H9 (cell line): ENCODE results near the gene APOH. TPM values are rescaled to one million over a fixed set of nuclear protein-coding genes. Genes with fewer than 3 reads are reported as not detected.

Source experiments
- DNase-seq: peaks from one replicate; pipeline ENCODE4 v3.0.0-alpha.2; 2017
- H2AFZ ChIP-seq: one replicate; pipeline ENCODE4 v1.6.1; 2013; ENCODE audit warnings: mild to moderate bottlenecking, low read length, control low read depth, moderate library complexity
- H2AK5ac ChIP-seq: 2 replicates; pipeline ENCODE4 v1.6.1; 2013; ENCODE audit warnings: low read length, control low read depth, mixed read lengths; ENCODE audit not compliant: insufficient read length
- H2BK120ac ChIP-seq: one replicate; pipeline ENCODE4 v1.6.1; 2013; ENCODE audit warnings: low read depth, mild to moderate bottlenecking, low read length, control low read depth, inconsistent platforms; ENCODE audit not compliant: poor library complexity, severe bottlenecking
- H2BK12ac ChIP-seq: 2 replicates; pipeline ENCODE4 v1.6.1; 2013; ENCODE audit warnings: low read length, control low read depth, mixed read lengths, low read depth; ENCODE audit not compliant: insufficient read length
- H2BK15ac ChIP-seq: 2 replicates; pipeline ENCODE4 v1.6.1; 2013; ENCODE audit warnings: low read depth, low read length, control low read depth
- H2BK20ac ChIP-seq: one replicate; pipeline ENCODE4 v1.6.1; 2013; ENCODE audit warnings: low read depth, mild to moderate bottlenecking, low read length, control low read depth, inconsistent platforms; ENCODE audit not compliant: poor library complexity, severe bottlenecking
- H2BK5ac ChIP-seq: 2 replicates; pipeline ENCODE4 v1.6.1; 2013; ENCODE audit warnings: low read length, control low read depth, mixed read lengths; ENCODE audit not compliant: insufficient read length
- H3K14ac ChIP-seq: 2 replicates; pipeline ENCODE4 v1.6.1; 2013; ENCODE audit warnings: low read length, control low read depth; ENCODE audit not compliant: insufficient read depth
- H3K18ac ChIP-seq: 2 replicates; pipeline ENCODE4 v1.6.1; 2013; ENCODE audit warnings: low read depth, mild to moderate bottlenecking, mixed read lengths, low read length, control low read depth; ENCODE audit not compliant: insufficient read length
- H3K23ac ChIP-seq: 2 replicates; pipeline ENCODE4 v1.6.1; 2013; ENCODE audit warnings: low read length, control low read depth, mixed read lengths, low read depth; ENCODE audit not compliant: insufficient read length
- H3K23me2 ChIP-seq: 2 replicates; pipeline ENCODE4 v1.6.1; 2013; ENCODE audit warnings: low read depth, mild to moderate bottlenecking, mixed read lengths, low read length, control low read depth; ENCODE audit not compliant: insufficient read length, poor library complexity, severe bottlenecking
- H3K27ac ChIP-seq: 2 replicates; pipeline ENCODE4 v1.5.1; 2013; ENCODE audit warnings: low read length, control low read depth, mixed read lengths, low read depth; ENCODE audit not compliant: insufficient read length
- H3K27me3 ChIP-seq: 2 replicates; pipeline ENCODE4 v1.6.1; 2013; ENCODE audit warnings: low read length, control low read depth, inconsistent platforms; ENCODE audit not compliant: insufficient read depth
- H3K4ac ChIP-seq: 2 replicates; pipeline ENCODE4 v1.6.1; 2013; ENCODE audit warnings: low read depth, mild to moderate bottlenecking, control low read depth, inconsistent platforms, low read length, moderate library complexity
- H3K4me1 ChIP-seq: 2 replicates; pipeline ENCODE4 v1.6.1; 2013; ENCODE audit warnings: low read length, control low read depth, inconsistent platforms; ENCODE audit not compliant: insufficient read depth
- H3K4me2 ChIP-seq: 2 replicates; pipeline ENCODE4 v1.6.1; 2013; ENCODE audit warnings: low read length, control low read depth, mixed read lengths; ENCODE audit not compliant: insufficient read length, insufficient read depth
- H3K56ac ChIP-seq: 2 replicates; pipeline ENCODE4 v1.6.1; 2013; ENCODE audit warnings: low read depth, mild to moderate bottlenecking, mixed read lengths, low read length, control low read depth; ENCODE audit not compliant: insufficient read length
- H3K79me1 ChIP-seq: 2 replicates; pipeline ENCODE4 v1.6.1; 2013; ENCODE audit warnings: low read depth, mild to moderate bottlenecking, moderate library complexity, low read length, control low read depth, inconsistent platforms; ENCODE audit not compliant: insufficient read depth, poor library complexity, severe bottlenecking
- H3K79me2 ChIP-seq: 2 replicates; pipeline ENCODE4 v1.6.1; 2013; ENCODE audit warnings: low read length, control low read depth, inconsistent platforms; ENCODE audit not compliant: insufficient read depth
- H3K9ac ChIP-seq: 2 replicates; pipeline ENCODE4 v1.6.1; 2013; ENCODE audit warnings: low read length, control low read depth, mixed read lengths; ENCODE audit not compliant: insufficient read length; ENCODE audit errors: extremely low read depth
- H3K9me3 ChIP-seq: one replicate; pipeline ENCODE4 v1.6.1; 2013; ENCODE audit warnings: low read depth, low read length, inconsistent platforms; ENCODE audit not compliant: control insufficient read depth
- H3T11ph ChIP-seq: one replicate; pipeline ENCODE4 v1.6.1; 2013; ENCODE audit warnings: mild to moderate bottlenecking, low read length, control low read depth, inconsistent platforms
- H4K20me1 ChIP-seq: one replicate; pipeline ENCODE4 v1.6.1; 2013; ENCODE audit not compliant: control insufficient read depth, insufficient read length, insufficient read depth
- H4K5ac ChIP-seq: 2 replicates; pipeline ENCODE4 v1.6.1; 2013; ENCODE audit warnings: low read depth, mild to moderate bottlenecking, mixed read lengths, low read length, control low read depth; ENCODE audit not compliant: insufficient read length
- H4K8ac ChIP-seq: replicated peaks from 2 replicates; pipeline ENCODE4 v1.6.1; 2013; ENCODE audit warnings: low read length, control low read depth, mixed read lengths, low read depth; ENCODE audit not compliant: insufficient read length
- H4K91ac ChIP-seq: 2 replicates; pipeline ENCODE4 v1.6.1; 2013; ENCODE audit warnings: low read depth, mild to moderate bottlenecking, moderate library complexity, mixed read lengths, low read length, control low read depth; ENCODE audit not compliant: insufficient read length
- H3K27ac Mint-ChIP-seq, 3 experiments: 2 replicates in 2 of 3; 3 replicates in 1 of 3; pipeline ENCODE4 v1.8.0; 2020 to 2021; ENCODE audit warnings: mixed read lengths in 3 of 3, mild to moderate bottlenecking in 1 of 3, moderate library complexity in 1 of 3
- H3K27me3 Mint-ChIP-seq: 2 replicates; pipeline ENCODE4 v1.8.0; 2021; ENCODE audit warnings: low read depth, mild to moderate bottlenecking, moderate library complexity, mixed read lengths
- H3K36me3 Mint-ChIP-seq, 3 experiments: 2 replicates in 2 of 3; 3 replicates in 1 of 3; pipeline ENCODE4 v1.8.0; 2020 to 2021; ENCODE audit warnings: low read depth in 3 of 3, mixed read lengths in 3 of 3; ENCODE audit not compliant: insufficient read depth in 1 of 3
- H3K4me1 Mint-ChIP-seq, 2 experiments: 2 replicates each; pipeline ENCODE4 v1.8.0; 2020; ENCODE audit warnings: mixed read lengths in 2 of 2
- H3K4me3 Mint-ChIP-seq, 2 experiments: 2 replicates in 1 of 2; 3 replicates in 1 of 2; pipeline ENCODE4 v1.8.0; 2020 to 2021; ENCODE audit warnings: mild to moderate bottlenecking in 2 of 2, mixed read lengths in 2 of 2, moderate library complexity in 1 of 2
- H3K9me3 Mint-ChIP-seq, 2 experiments: 2 replicates in 1 of 2; 3 replicates in 1 of 2; pipeline ENCODE4 v1.8.0; 2020; ENCODE audit warnings: mild to moderate bottlenecking in 2 of 2, mixed read lengths in 2 of 2, moderate library complexity in 1 of 2
- total RNA-seq: library from RNA; stranded (reverse); gene quantifications from 2 replicates; pipeline ENCODE4 v1.2.1, GENCODE V29; 2021
- TF ChIP-seq, protein P1 (sequence below): fragments of 200-600 bp; sonication (generic); conservative IDR thresholded peaks from 3 replicates; pipeline ENCODE4 v1.8.0; 2021; ENCODE audit warnings: antibody characterized with exemption, mild to moderate bottlenecking

APOH gene
- total RNA-seq, 1 experiment from 2014 or later, result not detected

DNA sequence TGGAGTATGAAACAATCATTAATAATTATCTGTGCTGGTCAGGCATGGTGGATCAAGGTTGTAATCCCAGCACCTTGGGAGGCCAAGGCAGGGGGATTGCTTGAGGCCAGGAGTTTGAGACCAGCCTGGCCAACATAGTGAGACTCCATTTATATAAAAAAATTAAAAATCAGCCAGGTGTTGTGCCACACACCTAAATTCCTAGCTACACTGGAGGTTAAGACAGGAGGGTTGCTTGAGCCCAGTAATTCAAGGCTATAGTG lies 44.3 kb upstream of the APOH start:
- Histone ChIP-seq H2AFZ (no peak overlapping the region), H3K79me1 (no peaks in the 10 kb centered on the region), H3K79me2 (no peaks in the 10 kb centered on the region), H3K23me2 (no peaks in the 10 kb centered on the region), H2BK15ac (no peak overlapping the region), H3K27me3 (no peaks in the 10 kb centered on the region), H2BK12ac (no peak overlapping the region), H4K20me1 (no peaks in the 10 kb centered on the region), H2BK120ac (no peak overlapping the region), H3K27ac (no peak overlapping the region), H2BK5ac (no peak overlapping the region), H4K5ac (no peak overlapping the region), H3K4ac (no peak overlapping the region), H3K14ac (no peak overlapping the region), H2AK5ac (no peak overlapping the region), H3K4me2 (no peak overlapping the region), H3K23ac (no peak overlapping the region), H3K56ac (no peak overlapping the region), H3K9ac (no peak overlapping the region), H3K18ac (no peak overlapping the region), H3K9me3 (no peaks in the 10 kb centered on the region), H4K91ac (no peak overlapping the region), H4K8ac (no peak overlapping the region), H3T11ph (no peak overlapping the region), H2BK20ac (no peak overlapping the region), H3K4me1 (no peaks in the 10 kb centered on the region)
- no peak overlapping the region for H3K27ac Mint-ChIP-seq
- H3K9me3 Mint-ChIP-seq, result peaks cover 20 to 22% of the 10 kb centered on the region in 2 experiments
- no peaks in the 10 kb centered on the region for H3K27me3 Mint-ChIP-seq
- no peak for DNase-seq
- H3K4me1 Mint-ChIP-seq, result no peaks in the 10 kb centered on the region
- H3K4me3 Mint-ChIP-seq, result no peak overlapping the region
- TF ChIP-seq, protein P1, sequence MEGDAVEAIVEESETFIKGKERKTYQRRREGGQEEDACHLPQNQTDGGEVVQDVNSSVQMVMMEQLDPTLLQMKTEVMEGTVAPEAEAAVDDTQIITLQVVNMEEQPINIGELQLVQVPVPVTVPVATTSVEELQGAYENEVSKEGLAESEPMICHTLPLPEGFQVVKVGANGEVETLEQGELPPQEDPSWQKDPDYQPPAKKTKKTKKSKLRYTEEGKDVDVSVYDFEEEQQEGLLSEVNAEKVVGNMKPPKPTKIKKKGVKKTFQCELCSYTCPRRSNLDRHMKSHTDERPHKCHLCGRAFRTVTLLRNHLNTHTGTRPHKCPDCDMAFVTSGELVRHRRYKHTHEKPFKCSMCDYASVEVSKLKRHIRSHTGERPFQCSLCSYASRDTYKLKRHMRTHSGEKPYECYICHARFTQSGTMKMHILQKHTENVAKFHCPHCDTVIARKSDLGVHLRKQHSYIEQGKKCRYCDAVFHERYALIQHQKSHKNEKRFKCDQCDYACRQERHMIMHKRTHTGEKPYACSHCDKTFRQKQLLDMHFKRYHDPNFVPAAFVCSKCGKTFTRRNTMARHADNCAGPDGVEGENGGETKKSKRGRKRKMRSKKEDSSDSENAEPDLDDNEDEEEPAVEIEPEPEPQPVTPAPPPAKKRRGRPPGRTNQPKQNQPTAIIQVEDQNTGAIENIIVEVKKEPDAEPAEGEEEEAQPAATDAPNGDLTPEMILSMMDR, result no peak
- H3K36me3 Mint-ChIP-seq, result peaks cover 2 to 22% (median 4%) of the 10 kb centered on the region in 3 experiments; a peak in 6 of 7 replicates
